Esophagus squamous epithelium (tissue), 4 donors: Measurements from ENCODE around the gene HEBP2.

Experiments used
- CTCF ChIP-seq, 6 experiments: fragments of 450-650 bp in 4 of 6; fragments of 200-600 bp in 2 of 6; sonication (generic) in 2 of 6; IDR thresholded peaks; one replicate each; pipeline ENCODE4 v1.5.1; 2016 to 2019; ENCODE audit warnings: antibody characterized with exemption in 6 of 6, mild to moderate bottlenecking in 4 of 6, moderate library complexity in 4 of 6
- POLR2A ChIP-seq, 4 donors: fragments of 450-650 bp; IDR thresholded peaks; one replicate each; pipeline ENCODE4 v1.6.1; 2017; ENCODE audit warnings: antibody characterized with exemption in 4 of 4, mild to moderate bottlenecking in 4 of 4, moderate library complexity in 3 of 4

DNA sequence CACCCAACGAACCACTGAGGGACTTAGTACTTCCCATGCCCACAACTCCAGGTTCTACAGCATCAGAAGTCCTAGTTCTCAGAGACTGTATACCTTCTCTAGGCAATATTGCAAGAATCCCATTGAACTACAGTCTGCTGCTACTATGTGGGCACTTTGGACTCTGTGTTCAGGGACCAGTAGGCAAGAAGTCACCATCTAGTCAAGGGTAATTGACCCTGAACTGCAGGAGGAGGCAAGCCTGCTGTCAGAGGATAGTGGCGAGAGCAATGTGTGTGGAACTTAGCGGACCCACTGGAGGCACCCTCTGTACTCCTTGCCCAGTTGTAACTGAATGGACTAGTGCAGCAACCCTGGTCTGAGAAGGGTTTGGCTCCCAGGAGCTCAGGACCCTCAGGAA, 15.7 kb downstream of the HEBP2 start:
- TF ChIP-seq CTCF (IDR thresholded peaks at IDR 0.05) (no peak), POLR2A (IDR thresholded peaks at IDR 0.05) (no peak)
